Measurements from ENCODE around the gene LPGAT1.

GRCh38 chr1:211730347-211730746, 100.2 kb downstream of the LPGAT1 start:
- TF ChIP-seq FOXP2 (optimal IDR thresholded peaks at IDR 0.05; ENCODE audit: borderline replicate concordance, extremely low read depth, extremely low read length, insufficient read depth), result no peak
- TF ChIP-seq TAF1 (IDR thresholded peaks at IDR 0.05; ENCODE audit: borderline replicate concordance, insufficient read depth, low read length), result no peak
